GM21360 (cell line): Measurements from ENCODE around the gene TMEM141.
"Not testable (repeated sequence)": the region's sequence is repeated elsewhere in the genome, so short reads cannot be mapped to it uniquely, and the experiment has no call there.

Experiments
- ATAC-seq: cut with Tn5 transposase; IDR thresholded peaks from one replicate; pipeline ENCODE4 v1.9.1; 2021; ENCODE audit warnings: mild to moderate bottlenecking, moderate library complexity; ENCODE audit not compliant: unreplicated experiment

TMEM141 gene

GRCh38 chr9:136755302-136756133 is 35.6 kb upstream of the TMEM141 start:
- ATAC-seq: not testable (repeated sequence)

- no peak for ATAC-seq
Measured at GRCh38 chr9:136756134-136756438, 35.1 kb upstream of the TMEM141 start.

GRCh38 chr9:136756836-136757235 is 34.3 kb upstream of the TMEM141 start:
- no peak for ATAC-seq

GRCh38 chr9:136757328-136757727 is 33.8 kb upstream of the TMEM141 start:
- no peak for ATAC-seq

- ATAC-seq: no peak
Measured at GRCh38 chr9:136757751-136758140, 33.4 kb upstream of the TMEM141 start.

- ATAC-seq: no peak
Measured at GRCh38 chr9:136759001-136759400, 32.1 kb upstream of the TMEM141 start.

GRCh38 chr9:136759436-136760325 is 31.5 kb upstream of the TMEM141 start:
- ATAC-seq: no peak

GRCh38 chr9:136760424-136760823 is 30.7 kb upstream of the TMEM141 start:
- no peak for ATAC-seq

GRCh38 chr9:136760834-136761544 is 30.2 kb upstream of the TMEM141 start:
- not testable (repeated sequence) for ATAC-seq

- no peak for ATAC-seq
Measured at GRCh38 chr9:136761545-136761981, 29.6 kb upstream of the TMEM141 start.

GRCh38 chr9:136762221-136762691 is 28.9 kb upstream of the TMEM141 start:
- no peak for ATAC-seq

GRCh38 chr9:136762915-136763648 is 28.1 kb upstream of the TMEM141 start:
- ATAC-seq: no peak

GRCh38 chr9:136763649-136764035 is 27.5 kb upstream of the TMEM141 start:
- no peak for ATAC-seq

- ATAC-seq: no peak
Measured at GRCh38 chr9:136764301-136764891, 26.7 kb upstream of the TMEM141 start, which contains the start of gene LCN15. TSS of gene LCN15 (minus strand) at chr9:136764518. CDS start at chr9:136764488, 30 bp downstream.

GRCh38 chr9:136765041-136765440 is 26.1 kb upstream of the TMEM141 start:
- no peak for ATAC-seq

GRCh38 chr9:136765745-136766409 is 25.3 kb upstream of the TMEM141 start:
- ATAC-seq: peak; percentile 47

GRCh38 chr9:136766410-136767120 is 24.6 kb upstream of the TMEM141 start:
- ATAC-seq: not testable (repeated sequence)

- ATAC-seq: no peak
Measured at GRCh38 chr9:136769710-136770191, 21.4 kb upstream of the TMEM141 start.
